Activated CD8-positive, alpha-beta T cell treated with anti-CD3 and anti-CD28 coated beads for 36 hours (primary cell): ENCODE results near the gene TRAF4. TPM values are rescaled to one million over a fixed set of nuclear protein-coding genes. Genes with fewer than 3 reads are reported as not detected.
A peak's percentile ranks its signal among the peaks of the same experiment; 100 is the strongest.

Experiments used
- ATAC-seq: fragments of 200-7000 bp; cut with Tn5 transposase; one replicate; pipeline ENCODE4 v1.10.0; 2021; ENCODE audit warnings: mild to moderate bottlenecking, moderate library complexity
- CTCF ChIA-PET: fragments of 350-600 bp; sonication (Branson Sonifier 250); formaldehyde crosslinking; loops from one replicate; lab custom pipeline; 2021; ENCODE audit warnings: antibody characterized with exemption; lab: Charles Lee
- POLR2A ChIA-PET: fragments of 350-600 bp; sonication (Branson Sonifier 250); formaldehyde crosslinking; loops from one replicate; lab custom pipeline; 2021; ENCODE audit warnings: antibody characterized with exemption; lab: Charles Lee
- DNase-seq: peaks from one replicate; pipeline ENCODE4 v3.0.0-alpha.2; 2020
- H3K27ac Mint-ChIP-seq: one replicate; pipeline ENCODE4 v1.8.0; 2021; ENCODE audit warnings: mild to moderate bottlenecking, mixed read lengths
- H3K27me3 Mint-ChIP-seq: one replicate; pipeline ENCODE4 v1.8.0; 2021; ENCODE audit warnings: mixed read lengths
- H3K36me3 Mint-ChIP-seq: one replicate; pipeline ENCODE4 v1.8.0; 2021; ENCODE audit warnings: low read depth, mixed read lengths
- H3K4me1 Mint-ChIP-seq: one replicate; pipeline ENCODE4 v1.8.0; 2021; ENCODE audit warnings: low read depth, mixed read lengths
- H3K4me3 Mint-ChIP-seq: one replicate; pipeline ENCODE4 v1.8.0; 2021; ENCODE audit warnings: mild to moderate bottlenecking, moderate library complexity, mixed read lengths
- H3K9me3 Mint-ChIP-seq: one replicate; pipeline ENCODE4 v1.8.0; 2021; ENCODE audit warnings: mixed read lengths
- CTCF ChIP-seq: fragments of 200-600 bp; IDR thresholded peaks from one replicate; pipeline ENCODE4 v1.8.0; 2022; ENCODE audit warnings: antibody characterized with exemption, mild to moderate bottlenecking
- intact Hi-C: fragments of 100-400 bp; cut with micrococcal nuclease; formaldehyde crosslinking; loops from one replicate; pipeline ENCODE4 v1.10.0; 2022
- total RNA-seq, 2 experiments: library from RNA; stranded (reverse); gene quantifications; one replicate each; pipeline ENCODE4 v1.2.3, GENCODE V29; 2021

Gene TRAF4
- total RNA-seq, 2 experiments from 2014 or later, result 140 to 151 TPM

GRCh38 chr17:28750178-28751047, 6.6 kb downstream of the TRAF4 start:
- ChIA-PET CTCF (interaction anchor here (0.6 to 17.1 kb wide), 34 partner anchors 11 to 201 kb away, joined by 3 to 609 read pairs (median 4); partner anchors contain the start of genes BLTP2, FAM222B, NEK8 and PHF12), POLR2A (interaction anchor here (0.7 to 20.7 kb wide), 9 partner anchors 12 to 724 kb away, joined by 3 to 480 read pairs (median 3); partner anchors contain the start of genes NEK8, PROCA1, RPL23A and TLCD1)
- H3K4me1 Mint-ChIP-seq, result peaks cover 46% of the 10 kb centered on the region
- peak; percentile 100 for TF ChIP-seq CTCF
- ATAC-seq, result peak; percentile 93
- H3K27me3 Mint-ChIP-seq, result no peaks in the 10 kb centered on the region
- peak; percentile 98 for DNase-seq
- peak overlapping the region; percentile 38 for H3K27ac Mint-ChIP-seq
- H3K36me3 Mint-ChIP-seq, result peaks cover 46% of the 10 kb centered on the region
- H3K4me3 Mint-ChIP-seq, result no peak overlapping the region
- no peaks in the 10 kb centered on the region for H3K9me3 Mint-ChIP-seq
- intact Hi-C loops, result loop anchor here (1.0 kb wide), 1 partner anchor 23 kb away; no protein-coding TSS in a partner anchor

GRCh38 chr17:28751600-28752366, 8.0 kb downstream of the TRAF4 start:
- no peak for TF ChIP-seq CTCF
- DNase-seq (no peak), ATAC-seq (no peak)
- Mint-ChIP-seq H3K4me1 (peaks cover 36% of the 10 kb centered on the region), H3K9me3 (no peaks in the 10 kb centered on the region), H3K36me3 (peaks cover 36% of the 10 kb centered on the region), H3K4me3 (no peak overlapping the region), H3K27ac (no peak overlapping the region), H3K27me3 (no peaks in the 10 kb centered on the region)
- intact Hi-C loops, result no loop called here
- ChIA-PET POLR2A (interaction anchor here (0.8 to 20.7 kb wide), 9 partner anchors 10 to 174 kb away, joined by 3 to 480 read pairs (median 4); partner anchors contain the start of genes NEK8, RPL23A and TLCD1), CTCF (interaction anchor here (0.6 to 17.1 kb wide), 15 partner anchors 8 to 175 kb away, joined by 3 to 609 read pairs (median 3); partner anchors contain the start of genes BLTP2, DHRS13, FAM222B and NEK8)

GRCh38 chr17:28755486-28755885, 11.7 kb downstream of the TRAF4 start:
- H3K36me3 Mint-ChIP-seq, result peaks cover 19% of the 10 kb centered on the region
- no peak for DNase-seq
- TF ChIP-seq CTCF, result no peak
- no peaks in the 10 kb centered on the region for H3K27me3 Mint-ChIP-seq
- ATAC-seq, result no peak
- intact Hi-C loops, result no loop called here
- ChIA-PET POLR2A (no interaction called here), CTCF (interaction anchor here (7.9 kb wide), 1 partner anchor 8 kb away, joined by 109 read pairs; no protein-coding TSS in a partner anchor)
- no peak overlapping the region for H3K27ac Mint-ChIP-seq
- H3K9me3 Mint-ChIP-seq, result no peaks in the 10 kb centered on the region
- no peak overlapping the region for H3K4me3 Mint-ChIP-seq
- peaks cover 6% of the 10 kb centered on the region for H3K4me1 Mint-ChIP-seq

- Mint-ChIP-seq H3K4me3 (no peak overlapping the region), H3K27ac (no peak overlapping the region), H3K9me3 (no peaks in the 10 kb centered on the region), H3K36me3 (peaks cover 16% of the 10 kb centered on the region), H3K4me1 (peaks cover 3% of the 10 kb centered on the region), H3K27me3 (no peaks in the 10 kb centered on the region)
- no peak for DNase-seq
- intact Hi-C loops, result no loop called here
- ChIA-PET POLR2A (interaction anchor here (0.6 to 2.6 kb wide), 3 partner anchors 10 to 217 kb away, joined by 3 to 10 read pairs (median 3); no protein-coding TSS in a partner anchor), CTCF (interaction anchor here (1.4 kb wide), 1 partner anchor 30 kb away, joined by 8 read pairs; the partner anchor contains the start of gene TLCD1)
- no peak for TF ChIP-seq CTCF
- ATAC-seq, result no peak
These were observed 12.4 kb downstream of the TRAF4 start for GRCh38 chr17:28756049-28756804.
